Activated naive CD4-positive, alpha-beta T cell treated with Interleukin-2 at 50 U/mL for 16 hours (primary cell): ENCODE measurements around the gene FERMT2.

Experiments used
- DNase-seq: peaks from one replicate; pipeline ENCODE4 v3.0.0-alpha.2; 2020

Gene FERMT2, protein sequence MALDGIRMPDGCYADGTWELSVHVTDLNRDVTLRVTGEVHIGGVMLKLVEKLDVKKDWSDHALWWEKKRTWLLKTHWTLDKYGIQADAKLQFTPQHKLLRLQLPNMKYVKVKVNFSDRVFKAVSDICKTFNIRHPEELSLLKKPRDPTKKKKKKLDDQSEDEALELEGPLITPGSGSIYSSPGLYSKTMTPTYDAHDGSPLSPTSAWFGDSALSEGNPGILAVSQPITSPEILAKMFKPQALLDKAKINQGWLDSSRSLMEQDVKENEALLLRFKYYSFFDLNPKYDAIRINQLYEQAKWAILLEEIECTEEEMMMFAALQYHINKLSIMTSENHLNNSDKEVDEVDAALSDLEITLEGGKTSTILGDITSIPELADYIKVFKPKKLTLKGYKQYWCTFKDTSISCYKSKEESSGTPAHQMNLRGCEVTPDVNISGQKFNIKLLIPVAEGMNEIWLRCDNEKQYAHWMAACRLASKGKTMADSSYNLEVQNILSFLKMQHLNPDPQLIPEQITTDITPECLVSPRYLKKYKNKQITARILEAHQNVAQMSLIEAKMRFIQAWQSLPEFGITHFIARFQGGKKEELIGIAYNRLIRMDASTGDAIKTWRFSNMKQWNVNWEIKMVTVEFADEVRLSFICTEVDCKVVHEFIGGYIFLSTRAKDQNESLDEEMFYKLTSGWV

GRCh38 chr14:52950898-52951680 lies at the start of gene FERMT2:
Gene FERMT2 (minus strand): TSS chr14:52951050. CDS start chr14:52950568, 482 bp downstream.
- DNase-seq = peak; percentile 26

DNA sequence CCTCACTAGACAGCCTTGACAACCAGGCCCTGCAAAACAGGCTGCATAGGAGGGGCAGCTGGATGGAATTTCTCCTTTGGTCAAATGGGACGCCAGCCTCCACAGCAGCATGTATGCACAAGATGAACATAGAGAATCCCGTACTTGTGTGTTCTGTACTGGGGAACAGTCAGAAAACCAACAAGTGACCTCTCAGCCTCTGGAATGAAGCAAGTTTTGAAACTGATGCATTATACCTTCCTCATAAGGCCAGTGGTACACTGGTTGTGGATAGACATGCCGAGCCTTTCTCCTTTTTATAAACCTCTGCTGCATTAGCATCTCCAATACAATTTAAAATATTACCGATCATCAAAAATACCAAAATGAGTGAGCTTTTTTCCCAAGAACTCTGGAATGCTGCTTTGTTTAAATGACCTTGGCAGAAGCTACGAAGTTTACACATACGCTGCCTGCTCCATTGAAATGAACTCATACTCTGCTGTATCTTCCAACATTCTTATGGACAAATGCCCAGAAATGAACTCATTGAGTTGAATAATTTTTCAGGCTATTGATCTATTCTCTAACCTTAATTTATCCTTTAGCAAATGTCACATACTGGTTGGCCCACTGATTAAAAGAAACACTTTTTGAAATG lies 47.6 kb upstream of the FERMT2 start:
- DNase-seq = no peak

DNA sequence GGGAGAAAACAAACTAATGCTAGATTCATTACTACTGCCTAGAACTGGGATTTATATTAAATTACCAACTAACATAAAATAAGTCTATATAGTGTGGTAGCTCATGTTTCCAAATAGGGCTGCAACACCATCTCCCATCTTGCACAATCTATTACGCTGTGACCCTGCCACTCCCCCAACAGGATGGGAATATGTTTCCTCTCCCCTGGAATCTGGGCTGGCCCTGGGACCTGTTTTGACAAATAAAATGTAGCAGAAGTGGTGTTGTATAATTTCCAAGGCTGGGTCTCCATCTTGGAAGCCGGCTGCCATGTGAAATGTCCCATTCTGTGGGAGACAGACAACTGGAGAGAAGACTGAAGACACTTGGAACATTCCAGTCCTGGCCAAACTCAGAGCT lies 45.6 kb upstream of the FERMT2 start:
- DNase-seq = no peak

DNA sequence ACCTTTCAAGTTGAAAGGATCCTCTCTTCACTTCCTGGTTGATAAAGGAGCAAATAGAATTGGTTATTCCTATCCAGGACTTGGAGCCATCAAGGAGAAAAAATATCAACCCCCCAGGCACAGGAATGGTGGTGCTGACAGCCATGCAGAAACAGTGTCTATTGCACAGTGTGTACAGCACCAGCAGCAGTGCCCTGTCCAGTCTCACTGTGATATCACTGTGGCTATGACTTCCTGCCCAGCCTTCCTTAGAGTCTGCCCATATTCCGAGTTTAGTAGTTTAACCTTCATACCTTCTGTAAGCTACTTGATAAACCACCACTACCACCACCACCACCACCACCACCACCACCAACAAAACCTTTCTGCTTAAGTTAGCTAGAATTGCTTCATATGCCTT lies 45.1 kb upstream of the FERMT2 start:
- DNase-seq = no peak

DNA sequence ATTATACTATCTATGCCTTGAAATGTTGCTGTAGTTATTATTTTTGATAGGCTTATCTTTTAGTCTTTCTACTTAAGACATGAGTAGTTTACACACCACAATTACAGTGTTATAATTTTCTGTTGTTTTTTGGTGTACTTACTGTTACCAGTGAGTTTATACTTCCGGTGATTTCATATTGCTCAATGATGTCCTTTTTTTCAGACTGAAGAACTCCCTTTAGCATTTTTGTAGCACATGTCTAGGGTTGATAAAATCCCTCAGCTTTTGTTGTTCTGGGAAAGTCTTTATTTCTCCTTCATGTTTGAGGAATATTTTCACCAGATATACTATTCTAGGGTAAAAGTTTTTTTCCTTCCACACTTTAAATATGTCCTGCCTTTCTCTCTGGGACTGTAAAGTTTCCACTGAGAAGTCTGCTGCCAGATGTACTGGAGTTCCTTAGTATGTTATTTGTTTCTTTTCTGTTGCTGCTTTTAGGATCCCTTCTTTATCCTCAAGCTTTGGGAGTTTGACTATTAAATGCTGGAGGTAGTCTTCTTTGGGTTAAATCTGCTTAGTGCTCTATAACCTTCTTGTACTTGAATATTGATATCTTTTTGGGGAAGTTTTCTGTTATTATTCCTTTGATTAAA lies 41.5 kb upstream of the FERMT2 start:
- no peak for DNase-seq

GRCh38 chr14:52988139-52988538 lies 37.3 kb upstream of the FERMT2 start:
- DNase-seq = no peak

DNA sequence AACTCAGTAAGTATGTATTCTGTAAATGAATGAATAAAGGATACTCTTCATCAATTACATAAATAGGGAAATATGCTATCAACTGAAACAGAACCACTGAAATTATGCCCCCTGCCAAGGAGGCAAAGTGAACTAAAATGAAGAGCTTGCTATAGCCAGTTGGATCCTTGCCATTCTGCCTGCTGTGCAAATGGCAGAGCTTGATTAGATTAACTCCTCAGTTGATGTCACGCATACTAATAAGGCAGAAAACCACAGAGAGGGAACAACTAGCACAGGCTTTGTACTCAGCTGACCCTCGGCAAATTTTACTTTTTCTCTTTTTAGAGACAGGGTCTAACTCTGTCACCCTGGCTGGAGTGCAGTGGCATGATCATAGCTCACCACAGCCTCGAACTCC lies 36.7 kb upstream of the FERMT2 start:
- no peak for DNase-seq

- DNase-seq = no peak
Measured at GRCh38 chr14:52987042-52987441, 36.2 kb upstream of the FERMT2 start.

DNA sequence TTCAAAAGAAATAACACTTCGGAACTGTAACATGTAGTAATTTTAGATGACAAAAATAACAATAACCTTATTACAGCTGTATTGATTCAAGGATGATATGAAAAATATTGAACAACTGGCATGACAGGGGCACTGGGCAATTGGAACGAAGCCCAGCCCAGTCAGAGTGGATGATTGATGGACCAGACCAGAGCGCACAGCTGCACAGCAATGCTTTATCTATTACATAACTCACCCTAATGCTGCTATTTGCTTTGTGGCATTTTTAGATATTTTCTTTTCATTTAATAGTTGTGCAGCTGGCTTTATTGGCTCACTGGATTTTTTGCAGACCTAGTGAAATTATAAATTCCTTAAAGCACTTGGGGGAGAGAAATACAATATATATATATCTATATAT lies 26.9 kb upstream of the FERMT2 start:
- no peak for DNase-seq

GRCh38 chr14:52974406-52974805 lies 23.6 kb upstream of the FERMT2 start:
- no peak for DNase-seq

DNA sequence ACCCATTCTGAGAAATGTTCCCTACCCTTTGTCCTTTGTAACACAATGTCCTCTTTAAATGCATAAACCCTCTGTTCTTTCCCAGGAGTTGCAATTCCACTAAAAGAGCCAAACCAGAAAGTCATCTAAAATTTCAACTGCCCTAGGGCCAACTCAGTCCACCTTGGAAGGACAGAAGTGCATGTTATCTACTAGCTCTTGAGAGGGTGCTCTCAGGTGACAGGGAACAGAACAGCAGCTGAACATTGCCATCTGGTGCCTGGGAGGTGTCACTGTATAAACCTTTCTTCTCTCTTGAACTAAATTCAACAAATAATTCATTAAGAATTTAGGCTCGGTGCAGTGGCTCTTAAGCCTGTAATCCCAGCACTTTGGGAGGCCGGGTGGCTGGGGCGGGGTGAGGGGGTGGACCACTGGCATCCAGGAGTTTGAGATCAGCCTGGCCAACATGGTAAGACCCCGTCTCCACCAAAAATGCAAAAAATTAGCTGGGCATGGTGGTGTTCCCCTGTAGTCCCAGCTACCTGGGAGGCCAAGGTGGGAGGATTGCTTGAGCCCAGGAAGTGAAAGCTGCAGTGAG lies 10.3 kb upstream of the FERMT2 start:
- DNase-seq = peak; percentile 58

- peak; percentile 11 for DNase-seq
Measured at GRCh38 chr14:52960627-52961026, 9.8 kb upstream of the FERMT2 start.

DNA sequence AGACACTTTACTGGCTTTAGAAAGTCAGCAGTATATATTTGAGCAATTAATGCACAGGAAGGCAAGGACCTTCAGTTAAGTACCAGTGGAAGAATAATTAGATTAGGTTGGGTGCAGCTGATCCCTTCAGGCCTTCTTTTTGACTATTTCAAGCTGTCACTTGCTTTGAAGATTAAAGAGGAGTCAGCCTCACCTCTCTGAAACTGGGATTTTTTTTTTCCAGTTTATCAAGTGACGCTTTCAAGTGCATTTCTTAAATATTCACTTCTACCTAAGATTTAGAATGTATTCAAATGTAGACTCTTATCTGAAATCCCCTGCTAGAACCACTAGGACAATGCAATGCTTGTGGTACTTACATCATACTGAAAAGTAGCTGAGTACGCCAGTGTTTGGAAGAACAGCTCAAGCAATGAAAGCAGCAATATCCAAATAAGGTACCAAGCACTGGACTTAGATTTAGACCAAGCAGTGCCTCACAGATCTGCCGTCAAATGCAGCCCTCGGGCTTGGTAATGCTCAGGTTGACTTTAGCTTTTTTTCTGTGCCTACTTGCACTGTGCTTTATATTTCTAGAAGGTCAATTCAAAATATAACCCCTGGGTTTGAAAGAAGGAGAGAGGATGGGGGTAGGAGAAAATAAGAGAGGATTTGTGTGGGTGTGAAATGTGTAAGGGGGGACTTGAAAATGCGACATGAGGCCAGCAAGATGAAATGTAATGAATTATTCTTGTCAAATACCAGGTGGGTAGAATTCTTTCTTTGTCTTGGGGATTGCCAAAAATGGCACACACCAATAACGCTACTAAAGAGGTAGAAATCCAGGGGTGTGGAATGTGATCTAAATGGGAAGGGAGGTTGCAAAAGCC lies 3.7 kb upstream of the FERMT2 start:
- DNase-seq = no peak

DNA sequence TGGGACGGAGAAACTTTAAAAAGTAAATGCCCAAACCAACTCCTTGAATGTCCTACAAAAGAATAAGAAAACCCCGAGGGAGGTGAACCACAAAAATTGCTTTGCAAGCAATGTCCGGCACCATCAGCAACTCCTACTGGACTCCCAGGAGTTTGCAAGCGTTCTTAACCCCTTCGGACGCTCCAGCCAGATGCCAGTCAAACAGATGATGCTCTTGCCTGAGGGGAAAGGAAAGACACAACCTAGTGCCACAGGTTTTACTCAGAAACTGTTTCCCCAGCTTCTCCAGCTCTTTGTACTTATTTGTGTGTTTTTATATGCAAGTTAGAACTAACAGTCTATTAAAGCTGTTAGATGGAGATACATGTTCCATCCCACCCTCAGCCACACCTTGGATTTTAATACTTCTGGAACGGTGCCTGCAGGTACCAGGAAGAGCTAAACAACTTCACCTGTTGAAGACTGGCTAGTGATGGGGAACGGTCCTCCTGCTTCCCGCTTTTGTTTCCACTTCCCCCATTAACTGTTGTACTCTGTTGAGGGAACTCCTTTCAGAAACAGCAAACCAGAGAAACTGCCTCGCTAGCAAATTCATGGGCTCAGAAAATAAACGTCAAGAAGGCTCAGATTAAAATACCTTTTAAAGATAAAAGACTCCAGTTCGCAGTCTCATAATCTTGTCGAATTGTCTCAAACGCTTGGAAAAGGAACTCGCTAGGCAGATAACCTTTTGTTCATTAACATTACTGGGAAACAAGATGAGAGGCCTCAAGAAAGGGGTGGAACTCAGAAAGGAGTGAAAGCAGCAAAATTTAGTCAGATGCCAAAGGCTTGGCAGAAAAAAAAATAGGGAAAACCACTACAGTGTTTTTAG lies 1.1 kb upstream of the FERMT2 start:
- peak; percentile 4 for DNase-seq

- DNase-seq = peak; percentile 19
Measured at GRCh38 chr14:52950410-52950897, 396 bp downstream of the FERMT2 start.

DNA sequence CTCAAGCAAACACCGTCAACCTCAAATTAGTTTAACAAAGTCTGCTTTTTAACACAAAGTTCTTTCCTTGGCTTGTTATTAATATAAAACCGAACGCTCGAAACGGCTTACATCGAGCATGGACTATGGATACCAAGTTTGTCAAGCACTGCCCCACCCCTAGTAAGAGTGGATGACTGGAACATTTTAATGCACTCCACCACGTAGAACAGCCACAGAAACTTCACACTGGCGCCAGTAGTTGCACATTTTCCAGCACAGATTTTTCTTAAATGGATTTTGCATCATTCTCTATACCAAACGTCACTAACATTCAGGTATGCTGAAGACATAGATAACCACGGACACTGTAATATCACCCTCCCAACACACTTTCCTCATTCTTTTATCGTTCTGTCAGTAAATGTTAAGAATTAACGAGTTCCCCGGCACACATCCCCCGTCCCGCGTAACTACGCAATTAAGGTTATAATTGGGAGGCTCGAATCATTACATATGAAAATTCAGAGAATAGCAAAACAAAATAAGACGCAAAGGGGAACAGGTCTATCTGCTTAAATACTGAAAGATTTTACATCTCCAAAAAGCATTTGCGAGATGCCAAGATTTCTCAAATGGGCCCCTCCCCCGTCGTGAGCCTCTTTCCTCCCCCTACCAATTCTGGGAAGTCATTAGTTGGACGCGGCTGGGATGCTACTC lies 990 bp downstream of the FERMT2 start:
- peak; percentile 3 for DNase-seq

GRCh38 chr14:52949249-52949648 lies 1.6 kb downstream of the FERMT2 start:
- DNase-seq = no peak

DNA sequence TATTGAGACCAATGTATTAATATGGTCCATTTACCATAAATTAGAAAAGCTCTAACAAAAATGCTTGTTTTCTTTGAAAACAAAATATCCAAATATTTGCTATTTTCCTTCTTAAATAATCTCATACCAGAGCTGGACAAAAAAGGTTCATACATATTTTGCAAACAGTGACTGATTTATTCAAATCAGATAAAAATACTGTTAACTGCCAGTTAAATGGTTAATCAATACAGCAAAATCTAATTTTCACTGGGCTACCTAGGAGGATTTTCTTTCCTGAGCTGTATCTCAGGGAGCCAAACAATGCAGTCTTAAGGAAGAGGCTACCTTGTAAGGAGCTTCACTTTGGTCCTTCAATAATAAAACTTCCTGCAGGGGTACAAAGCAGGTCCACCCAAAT lies 2.0 kb downstream of the FERMT2 start:
- DNase-seq = no peak

DNA sequence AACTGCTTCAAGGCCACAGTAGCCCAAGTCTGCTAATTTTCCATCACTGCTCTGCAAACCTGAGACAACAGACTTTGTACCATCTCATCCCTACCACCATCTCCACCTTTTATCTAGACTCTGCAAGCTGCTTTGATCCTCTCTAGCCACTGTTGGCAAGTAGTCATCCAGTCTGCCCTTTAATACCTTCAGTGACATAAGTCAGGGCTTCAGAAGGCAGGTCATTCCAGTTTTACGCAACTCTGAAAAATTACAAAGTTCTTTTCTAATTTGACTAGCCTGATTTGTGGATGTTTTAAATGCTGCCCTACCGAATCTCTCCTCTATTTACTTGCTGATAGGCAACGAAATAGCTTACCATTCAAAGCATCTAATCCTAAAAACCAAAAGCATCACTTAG lies 2.8 kb downstream of the FERMT2 start:
- no peak for DNase-seq
